Lower lobe of right lung (tissue), 2 donors: ENCODE results near the gene TOX3. TPM values are rescaled to one million over a fixed set of nuclear protein-coding genes. Genes with fewer than 3 reads are reported as not detected.

Experiments
- ATAC-seq, 2 donors: fragments of 200-7000 bp; cut with Tn5 transposase; one replicate each; pipeline ENCODE4 v1.9.1; 2020 to 2022; ENCODE audit warnings: mild to moderate bottlenecking in 2 of 2, moderate library complexity in 2 of 2
- DNase-seq: peaks from one replicate; pipeline ENCODE4 v3.0.0-alpha.2; 2020
- H3K27ac ChIP-seq: fragments of 200-600 bp; one replicate; pipeline ENCODE4 v1.8.0; 2022
- H3K27me3 ChIP-seq: fragments of 200-600 bp; one replicate; pipeline ENCODE4 v1.8.0; 2022; ENCODE audit warnings: low read depth
- H3K36me3 ChIP-seq: fragments of 200-600 bp; one replicate; pipeline ENCODE4 v1.8.0; 2022; ENCODE audit warnings: mild to moderate bottlenecking
- H3K4me1 ChIP-seq: fragments of 200-600 bp; one replicate; pipeline ENCODE4 v1.8.0; 2022
- H3K4me3 ChIP-seq: fragments of 200-600 bp; one replicate; pipeline ENCODE4 v1.8.0; 2022; ENCODE audit warnings: mild to moderate bottlenecking
- H3K9me3 ChIP-seq: fragments of 200-600 bp; one replicate; pipeline ENCODE4 v1.8.0; 2022
- intact Hi-C: fragments of 100-400 bp; cut with DNase I; formaldehyde crosslinking; loops from one replicate; pipeline ENCODE4 v1.11.0; 2022
- total RNA-seq: library from RNA; stranded (reverse); fragmentation: NEBNext Ultra II Directional; extraction: Animal tissue kit (Norgen Biotek cat#: 25700); gene quantifications from one replicate; pipeline ENCODE4 v1.2.1, GENCODE V29; 2021
- TF ChIP-seq, protein P1 (sequence below): fragments of 200-600 bp; IDR thresholded peaks from one replicate; pipeline ENCODE4 v1.8.0; 2022; ENCODE audit warnings: antibody characterized with exemption, mild to moderate bottlenecking
- donor health status: DM: no; HTN: yes; CAD: no; lungs with severe emphysema.

TOX3 gene
- total RNA-seq, 1 donor from 2014 or later: 4.1 TPM

- no peaks in the 10 kb centered on the region for H3K4me1 ChIP-seq
- DNase-seq (no peak), ATAC-seq (no peak)
- H3K36me3 ChIP-seq: no peaks in the 10 kb centered on the region
- intact Hi-C loops: no loop called here
- TF ChIP-seq, protein P1, sequence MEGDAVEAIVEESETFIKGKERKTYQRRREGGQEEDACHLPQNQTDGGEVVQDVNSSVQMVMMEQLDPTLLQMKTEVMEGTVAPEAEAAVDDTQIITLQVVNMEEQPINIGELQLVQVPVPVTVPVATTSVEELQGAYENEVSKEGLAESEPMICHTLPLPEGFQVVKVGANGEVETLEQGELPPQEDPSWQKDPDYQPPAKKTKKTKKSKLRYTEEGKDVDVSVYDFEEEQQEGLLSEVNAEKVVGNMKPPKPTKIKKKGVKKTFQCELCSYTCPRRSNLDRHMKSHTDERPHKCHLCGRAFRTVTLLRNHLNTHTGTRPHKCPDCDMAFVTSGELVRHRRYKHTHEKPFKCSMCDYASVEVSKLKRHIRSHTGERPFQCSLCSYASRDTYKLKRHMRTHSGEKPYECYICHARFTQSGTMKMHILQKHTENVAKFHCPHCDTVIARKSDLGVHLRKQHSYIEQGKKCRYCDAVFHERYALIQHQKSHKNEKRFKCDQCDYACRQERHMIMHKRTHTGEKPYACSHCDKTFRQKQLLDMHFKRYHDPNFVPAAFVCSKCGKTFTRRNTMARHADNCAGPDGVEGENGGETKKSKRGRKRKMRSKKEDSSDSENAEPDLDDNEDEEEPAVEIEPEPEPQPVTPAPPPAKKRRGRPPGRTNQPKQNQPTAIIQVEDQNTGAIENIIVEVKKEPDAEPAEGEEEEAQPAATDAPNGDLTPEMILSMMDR: no peak
- H3K4me3 ChIP-seq: no peak overlapping the region
- no peaks in the 10 kb centered on the region for H3K27me3 ChIP-seq
- no peaks in the 10 kb centered on the region for H3K9me3 ChIP-seq
- no peak overlapping the region for H3K27ac ChIP-seq
Measured at GRCh38 chr16:52393448-52393847, 153.5 kb downstream of the TOX3 start.

- no peaks in the 10 kb centered on the region for H3K9me3 ChIP-seq
- no peak for ATAC-seq
- no peak overlapping the region for H3K4me3 ChIP-seq
- TF ChIP-seq, protein P1: no peak
- H3K36me3 ChIP-seq: no peaks in the 10 kb centered on the region
- H3K4me1 ChIP-seq: no peaks in the 10 kb centered on the region
- no peak for DNase-seq
- H3K27ac ChIP-seq: no peak overlapping the region
- intact Hi-C loops: no loop called here
- no peaks in the 10 kb centered on the region for H3K27me3 ChIP-seq
Measured at GRCh38 chr16:52389045-52389444, 157.9 kb downstream of the TOX3 start.
